Osteoblast (primary cell): ENCODE measurements around the gene LCE2D. TPM values are rescaled to one million over a fixed set of nuclear protein-coding genes. Genes with fewer than 3 reads are reported as not detected.
"Not testable (repeated sequence)": the region's sequence is repeated elsewhere in the genome, so short reads cannot be mapped to it uniquely, and the experiment has no call there.

Source experiments
- DNase-seq: peaks from one replicate; pipeline ENCODE4 v3.0.0; 2011; ENCODE audit warnings: low spot score, mixed read lengths; ENCODE audit not compliant: insufficient read length; ENCODE audit errors: missing footprints
- H2AFZ ChIP-seq: 2 replicates; pipeline ENCODE4 v1.6.0; 2011; ENCODE audit warnings: mild to moderate bottlenecking, low read length
- H3K27ac ChIP-seq: 2 replicates; pipeline ENCODE4 v1.5.1; 2011; ENCODE audit warnings: mild to moderate bottlenecking, low read depth, low read length, moderate library complexity
- H3K27me3 ChIP-seq: 2 replicates; pipeline ENCODE4 v1.6.0; 2012; ENCODE audit warnings: mild to moderate bottlenecking, control low read depth, inconsistent platforms, low read length, moderate library complexity; ENCODE audit not compliant: insufficient read depth
- H3K36me3 ChIP-seq: 2 replicates; pipeline ENCODE4 v1.5.1; 2011; ENCODE audit warnings: mild to moderate bottlenecking, low read length, control low read depth, moderate library complexity; ENCODE audit not compliant: insufficient read depth
- H3K4me1 ChIP-seq: 2 replicates; pipeline ENCODE4 v1.5.1; 2011; ENCODE audit warnings: mild to moderate bottlenecking, low read length, control low read depth, moderate library complexity; ENCODE audit not compliant: insufficient read depth
- H3K4me2 ChIP-seq: 2 replicates; pipeline ENCODE4 v1.6.0; 2011; ENCODE audit warnings: mild to moderate bottlenecking, low read length; ENCODE audit not compliant: insufficient read depth
- H3K4me3 ChIP-seq: fragments of 200-600 bp; sonication (generic); 3 replicates; pipeline ENCODE4 v1.5.1; 2012; ENCODE audit warnings: mild to moderate bottlenecking, low read length, inconsistent platforms; ENCODE audit not compliant: insufficient read depth
- H3K79me2 ChIP-seq: 2 replicates; pipeline ENCODE4 v1.6.0; 2012; ENCODE audit warnings: mild to moderate bottlenecking, low read length, control low read depth, inconsistent platforms; ENCODE audit not compliant: insufficient read depth
- H3K9me3 ChIP-seq: 2 replicates; pipeline ENCODE4 v1.5.1; 2011; ENCODE audit warnings: low read depth, low read length, control low read depth
- H4K20me1 ChIP-seq: 2 replicates; pipeline ENCODE4 v1.6.0; 2012; ENCODE audit warnings: mild to moderate bottlenecking, low read length, control low read depth; ENCODE audit not compliant: insufficient read depth
- total RNA-seq: library from RNA; depleted of rRNA; stranded (reverse); fragments of >200 nt; gene quantifications from 2 replicates; pipeline ENCODE4 v1.2.3, GENCODE V29; 2012
- TF ChIP-seq, protein P1 (sequence below): IDR thresholded peaks from 2 replicates; pipeline ENCODE4 v1.5.1; 2011; ENCODE audit warnings: mild to moderate bottlenecking, low read depth, low read length, moderate library complexity; ENCODE audit errors: extremely low read depth

The LCE2D gene
- total RNA-seq, 1 donor, result not detected

DNA sequence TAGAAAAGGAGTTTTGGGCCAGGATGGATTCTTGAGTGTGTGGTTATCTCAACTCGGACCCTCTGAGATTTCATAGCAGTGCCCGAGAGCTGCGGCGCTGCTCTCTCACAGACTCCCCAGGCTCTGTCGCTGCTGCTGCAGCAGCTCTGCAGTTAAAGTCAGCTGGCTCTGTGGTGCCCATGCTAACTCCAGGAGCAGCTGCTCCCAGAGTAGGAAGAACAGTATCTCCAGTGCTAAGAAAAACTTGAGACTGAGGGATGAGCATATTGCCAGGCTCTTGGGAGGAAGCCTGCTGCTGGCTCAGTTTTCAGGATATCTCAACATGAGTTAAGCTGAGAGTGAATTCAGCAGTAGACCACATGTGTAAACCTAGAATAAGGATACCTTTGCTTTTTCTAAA, 4.5 kb downstream of the LCE2D start:
- no peak overlapping the region for H3K4me2 ChIP-seq
- no peaks in the 10 kb centered on the region for H3K27me3 ChIP-seq
- H3K36me3 ChIP-seq, result no peaks in the 10 kb centered on the region
- H3K79me2 ChIP-seq, result no peaks in the 10 kb centered on the region
- TF ChIP-seq, protein P1, sequence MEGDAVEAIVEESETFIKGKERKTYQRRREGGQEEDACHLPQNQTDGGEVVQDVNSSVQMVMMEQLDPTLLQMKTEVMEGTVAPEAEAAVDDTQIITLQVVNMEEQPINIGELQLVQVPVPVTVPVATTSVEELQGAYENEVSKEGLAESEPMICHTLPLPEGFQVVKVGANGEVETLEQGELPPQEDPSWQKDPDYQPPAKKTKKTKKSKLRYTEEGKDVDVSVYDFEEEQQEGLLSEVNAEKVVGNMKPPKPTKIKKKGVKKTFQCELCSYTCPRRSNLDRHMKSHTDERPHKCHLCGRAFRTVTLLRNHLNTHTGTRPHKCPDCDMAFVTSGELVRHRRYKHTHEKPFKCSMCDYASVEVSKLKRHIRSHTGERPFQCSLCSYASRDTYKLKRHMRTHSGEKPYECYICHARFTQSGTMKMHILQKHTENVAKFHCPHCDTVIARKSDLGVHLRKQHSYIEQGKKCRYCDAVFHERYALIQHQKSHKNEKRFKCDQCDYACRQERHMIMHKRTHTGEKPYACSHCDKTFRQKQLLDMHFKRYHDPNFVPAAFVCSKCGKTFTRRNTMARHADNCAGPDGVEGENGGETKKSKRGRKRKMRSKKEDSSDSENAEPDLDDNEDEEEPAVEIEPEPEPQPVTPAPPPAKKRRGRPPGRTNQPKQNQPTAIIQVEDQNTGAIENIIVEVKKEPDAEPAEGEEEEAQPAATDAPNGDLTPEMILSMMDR, result no peak
- H3K9me3 ChIP-seq, result no peaks in the 10 kb centered on the region
- no peak for DNase-seq
- H4K20me1 ChIP-seq, result no peaks in the 10 kb centered on the region
- H3K4me3 ChIP-seq, result no peak overlapping the region
- H2AFZ ChIP-seq, result no peak overlapping the region
- no peak overlapping the region for H3K27ac ChIP-seq
- no peaks in the 10 kb centered on the region for H3K4me1 ChIP-seq

DNA sequence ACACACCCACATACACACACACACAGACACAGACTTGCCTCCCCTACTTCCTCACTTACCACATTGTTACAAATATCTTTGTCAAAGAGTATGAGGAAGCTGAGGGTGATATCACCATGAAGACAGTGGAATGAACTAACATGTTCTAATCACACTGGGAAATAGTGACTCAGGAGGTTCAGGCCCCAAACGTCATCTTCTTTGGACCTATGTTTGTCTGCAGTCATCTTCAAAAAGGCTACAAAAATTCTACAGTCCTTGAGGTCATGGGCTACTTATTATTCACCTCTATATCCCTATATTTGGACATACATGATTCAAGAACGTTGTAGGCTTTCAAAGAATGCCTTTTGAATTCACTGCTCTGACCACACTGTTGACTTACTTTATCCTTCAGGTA, 9.8 kb downstream of the LCE2D start:
- no peak for DNase-seq
- H3K36me3 ChIP-seq, result no peaks in the 10 kb centered on the region
- H3K9me3 ChIP-seq, result no peaks in the 10 kb centered on the region
- no peak overlapping the region for H2AFZ ChIP-seq
- H3K4me2 ChIP-seq, result no peak overlapping the region
- no peak overlapping the region for H3K4me3 ChIP-seq
- no peak overlapping the region for H3K27ac ChIP-seq
- no peaks in the 10 kb centered on the region for H4K20me1 ChIP-seq
- no peaks in the 10 kb centered on the region for H3K4me1 ChIP-seq
- TF ChIP-seq, protein P1, result no peak
- no peaks in the 10 kb centered on the region for H3K27me3 ChIP-seq
- no peaks in the 10 kb centered on the region for H3K79me2 ChIP-seq

DNA sequence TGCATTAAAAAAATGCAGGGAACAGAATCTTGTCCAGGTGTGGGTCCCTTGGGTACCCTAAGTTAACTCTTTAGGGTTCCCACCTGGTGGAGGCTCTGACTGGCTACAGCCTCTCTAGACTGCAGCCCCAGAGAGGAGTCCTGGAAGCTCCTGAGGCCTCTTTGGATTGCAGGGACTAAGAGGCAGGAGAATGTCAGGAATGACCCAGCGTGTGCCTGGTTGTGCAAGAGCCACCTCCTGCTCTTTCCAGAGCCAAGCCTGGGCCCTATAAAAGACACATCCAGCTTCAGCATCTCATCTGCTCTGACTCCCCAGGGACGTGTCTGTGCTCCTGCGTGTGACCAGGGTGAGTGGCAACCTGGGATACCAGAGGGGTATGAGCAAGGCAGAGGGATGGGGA, 11.8 kb downstream of the LCE2D start, which contains the start of gene LCE2C:
Gene LCE2C (plus strand): TSS at position 297 of the 400 bp plus-strand sequence. CDS start 737 bp downstream, outside the sequence.
- H3K79me2 ChIP-seq, H3K9me3 ChIP-seq, H3K27ac ChIP-seq, H3K36me3 ChIP-seq, H3K4me3 ChIP-seq, H3K27me3 ChIP-seq, H3K4me2 ChIP-seq, H3K4me1 ChIP-seq, DNase-seq, H4K20me1 ChIP-seq, H2AFZ ChIP-seq: not testable (repeated sequence)

DNA sequence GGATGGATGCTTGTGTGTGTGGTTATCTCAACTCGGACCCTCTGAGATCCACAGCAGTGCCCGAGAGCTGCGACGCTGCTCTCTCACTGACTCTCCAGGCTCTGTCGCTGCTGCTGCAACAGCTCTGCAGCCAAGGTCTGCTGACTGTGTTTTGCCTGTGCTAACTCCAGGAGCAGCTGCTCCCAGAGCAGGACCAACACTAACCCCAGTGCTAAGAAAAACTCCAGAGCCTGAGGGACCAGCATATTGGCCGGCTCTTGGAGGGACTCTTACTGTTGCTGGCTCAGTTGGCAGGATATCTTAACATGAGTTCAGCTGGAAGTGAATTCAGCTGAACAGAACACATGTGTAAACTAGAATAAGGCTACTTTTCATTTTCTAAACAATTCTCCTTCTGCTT, 16.3 kb downstream of the LCE2D start:
- Histone ChIP-seq H3K27me3 (no peaks in the 10 kb centered on the region), H3K36me3 (no peaks in the 10 kb centered on the region), H3K9me3 (no peaks in the 10 kb centered on the region), H3K27ac (no peak overlapping the region), H4K20me1 (no peaks in the 10 kb centered on the region), H3K4me3 (no peak overlapping the region), H2AFZ (no peak overlapping the region), H3K79me2 (no peaks in the 10 kb centered on the region), H3K4me1 (no peaks in the 10 kb centered on the region), H3K4me2 (no peak overlapping the region)
- no peak for DNase-seq
- TF ChIP-seq, protein P1, result no peak
